ENCODE results near the gene LGALS1. TPM values are rescaled to one million over a fixed set of nuclear protein-coding genes. Genes with fewer than 3 reads are reported as not detected.

Gene LGALS1
- total and polyA plus RNA-seq, 9 of the 15 experiments (the other 6 are each of a cell fraction or from before 2014, with no cell fraction given) = 160 to 800 (median 330) TPM

DNA sequence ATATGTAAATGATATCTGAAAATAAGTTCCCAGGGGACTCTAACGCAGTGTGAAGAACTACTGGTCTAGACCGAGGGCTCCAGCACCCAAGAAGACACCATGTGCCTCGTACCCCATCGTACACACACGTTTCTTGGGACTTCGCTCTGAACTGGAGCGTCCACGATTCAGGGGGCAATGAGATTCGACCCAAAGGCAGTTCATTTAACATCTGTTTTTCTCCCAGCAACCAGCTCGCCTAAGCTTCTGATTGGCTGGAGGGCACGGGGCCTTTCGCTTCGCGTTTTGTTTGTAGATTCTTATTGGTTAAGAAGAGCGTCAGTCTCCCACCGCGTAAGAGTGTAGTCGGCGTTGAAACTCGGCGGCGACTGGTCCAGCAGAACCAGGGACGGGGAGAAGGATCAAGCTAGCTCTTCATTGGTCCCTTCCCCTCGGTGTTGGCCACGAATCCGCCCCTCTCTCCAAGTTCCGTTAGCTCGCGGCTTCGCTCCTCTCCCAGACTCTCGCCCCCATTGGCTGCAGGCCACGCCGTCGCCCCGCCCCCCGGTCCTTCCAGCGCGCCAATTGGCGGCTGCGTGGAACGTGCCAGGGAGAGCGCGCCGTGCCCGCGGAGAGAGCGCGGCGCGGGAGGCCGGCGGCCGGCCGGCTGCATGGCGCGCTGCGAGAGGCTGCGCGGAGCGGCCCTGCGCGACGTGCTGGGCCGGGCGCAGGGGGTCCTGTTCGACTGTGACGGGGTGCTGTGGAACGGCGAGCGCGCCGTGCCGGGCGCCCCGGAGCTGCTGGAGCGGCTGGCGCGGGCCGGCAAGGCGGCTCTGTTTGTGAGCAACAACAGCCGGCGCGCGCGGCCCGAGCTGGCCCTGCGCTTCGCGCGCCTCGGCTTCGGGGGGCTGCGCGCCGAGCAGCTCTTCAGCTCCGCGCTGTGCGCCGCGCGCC, 17.0 kb upstream of the LGALS1 start, which contains the start of gene PDXP (continued):
- TF ChIP-seq, protein P1, sequence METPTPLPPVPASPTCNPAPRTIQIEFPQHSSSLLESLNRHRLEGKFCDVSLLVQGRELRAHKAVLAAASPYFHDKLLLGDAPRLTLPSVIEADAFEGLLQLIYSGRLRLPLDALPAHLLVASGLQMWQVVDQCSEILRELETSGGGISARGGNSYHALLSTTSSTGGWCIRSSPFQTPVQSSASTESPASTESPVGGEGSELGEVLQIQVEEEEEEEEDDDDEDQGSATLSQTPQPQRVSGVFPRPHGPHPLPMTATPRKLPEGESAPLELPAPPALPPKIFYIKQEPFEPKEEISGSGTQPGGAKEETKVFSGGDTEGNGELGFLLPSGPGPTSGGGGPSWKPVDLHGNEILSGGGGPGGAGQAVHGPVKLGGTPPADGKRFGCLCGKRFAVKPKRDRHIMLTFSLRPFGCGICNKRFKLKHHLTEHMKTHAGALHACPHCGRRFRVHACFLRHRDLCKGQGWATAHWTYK (CRISPR knock-in tag; IDR thresholded peaks at IDR 0.05) = 0 out of 2 replicates have a peak, but pooled peaks have one; percentile 60
- TF ChIP-seq RBM39 (optimal IDR thresholded peaks at IDR 0.05; ENCODE audit: low read depth, low read length) (no peak), BACH1 (tag; IDR thresholded peaks at IDR 0.05) (no peak), EHMT2 (IDR thresholded peaks at IDR 0.05) (no peak), ZNF445 (CRISPR knock-in tag; IDR thresholded peaks at IDR 0.05; ENCODE audit: low read depth) (no peak), TEAD2 (tag; IDR thresholded peaks at IDR 0.05) (no peak), HNRNPUL1 (IDR thresholded peaks at IDR 0.05; ENCODE audit: low read length) (no peak), HDAC1 (IDR thresholded peaks at IDR 0.05) (no peak), ZNF696 (CRISPR knock-in tag; conservative IDR thresholded peaks at IDR 0.05) (no peak), ZNF3 (CRISPR knock-in tag; IDR thresholded peaks at IDR 0.05) (no peak), U2AF2 (optimal IDR thresholded peaks at IDR 0.05; ENCODE audit: low read depth, low read length) (no peak), XRCC3 (IDR thresholded peaks at IDR 0.05) (no peak), ADNP (tag; IDR thresholded peaks at IDR 0.05) (no peak), SMARCE1 (IDR thresholded peaks at IDR 0.05) (no peak), NUFIP1 (IDR thresholded peaks at IDR 0.05; ENCODE audit: partially characterized antibody) (no peak), GTF2E2 (tag; IDR thresholded peaks at IDR 0.05) (no peak), SREBF1 (IDR thresholded peaks at IDR 0.05; ENCODE audit: borderline replicate concordance, low read depth, low read length) (no peak), SMAD1 (IDR thresholded peaks at IDR 0.05; ENCODE audit: low read depth, low read length, partially characterized antibody) (no peak), ARID2 (IDR thresholded peaks at IDR 0.05) (no peak), PTTG1 (tag; IDR thresholded peaks at IDR 0.05; ENCODE audit: low read depth) (no peak), CHCHD3 (CRISPR knock-in tag; IDR thresholded peaks at IDR 0.05) (no peak), SIN3B (IDR thresholded peaks at IDR 0.05; ENCODE audit: low read depth) (peak; percentile 53; the same call in 1 of the 2 replicates), ZNF764 (CRISPR knock-in tag; IDR thresholded peaks at IDR 0.05; ENCODE audit: low read depth) (no peak), ZNF589 (CRISPR knock-in tag; IDR thresholded peaks at IDR 0.05; ENCODE audit: low read depth) (no peak)
- TF ChIP-seq, protein P2, sequence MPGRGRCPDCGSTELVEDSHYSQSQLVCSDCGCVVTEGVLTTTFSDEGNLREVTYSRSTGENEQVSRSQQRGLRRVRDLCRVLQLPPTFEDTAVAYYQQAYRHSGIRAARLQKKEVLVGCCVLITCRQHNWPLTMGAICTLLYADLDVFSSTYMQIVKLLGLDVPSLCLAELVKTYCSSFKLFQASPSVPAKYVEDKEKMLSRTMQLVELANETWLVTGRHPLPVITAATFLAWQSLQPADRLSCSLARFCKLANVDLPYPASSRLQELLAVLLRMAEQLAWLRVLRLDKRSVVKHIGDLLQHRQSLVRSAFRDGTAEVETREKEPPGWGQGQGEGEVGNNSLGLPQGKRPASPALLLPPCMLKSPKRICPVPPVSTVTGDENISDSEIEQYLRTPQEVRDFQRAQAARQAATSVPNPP (IDR thresholded peaks at IDR 0.05; ENCODE audit: borderline replicate concordance, insufficient read depth, insufficient read length) = no peak
- TF ChIP-seq, protein P3, sequence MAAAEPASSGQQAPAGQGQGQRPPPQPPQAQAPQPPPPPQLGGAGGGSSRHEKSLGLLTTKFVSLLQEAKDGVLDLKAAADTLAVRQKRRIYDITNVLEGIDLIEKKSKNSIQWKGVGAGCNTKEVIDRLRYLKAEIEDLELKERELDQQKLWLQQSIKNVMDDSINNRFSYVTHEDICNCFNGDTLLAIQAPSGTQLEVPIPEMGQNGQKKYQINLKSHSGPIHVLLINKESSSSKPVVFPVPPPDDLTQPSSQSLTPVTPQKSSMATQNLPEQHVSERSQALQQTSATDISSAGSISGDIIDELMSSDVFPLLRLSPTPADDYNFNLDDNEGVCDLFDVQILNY (CRISPR knock-in tag; IDR thresholded peaks at IDR 0.05) = no peak

All from K562 (cell line).